NB4 (cell line): ENCODE results near the gene HSPB7.

Source experiments
- POLR2A ChIP-seq: IDR thresholded peaks from 2 replicates; pipeline ENCODE4 v1.6.1; 2011; ENCODE audit warnings: mild to moderate bottlenecking; ENCODE audit not compliant: insufficient read length; ENCODE audit errors: extremely low read depth
- TF ChIP-seq, protein P1 (sequence below): IDR thresholded peaks from one replicate; pipeline ENCODE4 v1.5.1; 2012; ENCODE audit warnings: low read depth, low read length
- TF ChIP-seq, protein P2 (sequence below): IDR thresholded peaks from 2 replicates; pipeline ENCODE4 v1.6.1; 2011; ENCODE audit warnings: low read depth, low read length

DNA sequence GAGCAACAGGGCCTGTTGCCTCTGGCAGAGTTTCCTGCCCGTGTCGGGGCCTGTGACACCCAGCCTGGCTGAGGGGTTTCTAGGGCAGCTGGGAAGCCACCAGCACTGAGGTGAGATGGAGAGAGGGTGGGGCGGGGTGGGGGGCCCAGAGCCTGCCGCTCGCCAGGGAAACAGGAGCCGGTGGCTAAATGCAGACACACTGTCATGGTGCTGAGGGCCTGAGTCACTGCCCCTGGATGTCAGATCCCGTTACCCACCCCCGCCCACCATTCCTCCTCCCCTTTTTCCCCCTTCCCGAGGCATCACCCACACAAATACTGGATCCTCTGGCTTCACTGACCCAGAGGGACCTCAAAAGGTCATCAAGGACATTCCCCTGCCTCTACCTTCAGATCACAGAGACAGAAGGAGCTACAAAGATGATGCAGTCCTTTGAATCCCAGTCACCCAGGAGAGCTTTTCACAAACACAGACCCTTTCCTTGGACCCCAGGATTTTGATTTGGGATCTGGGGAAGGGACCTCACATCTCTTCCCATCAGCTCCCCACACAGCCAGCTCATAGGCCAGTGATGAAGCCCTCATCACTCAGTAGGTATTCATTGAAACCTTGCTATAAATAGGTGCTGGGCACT is 1.9 kb upstream of the HSPB7 start:
- TF ChIP-seq, protein P1, sequence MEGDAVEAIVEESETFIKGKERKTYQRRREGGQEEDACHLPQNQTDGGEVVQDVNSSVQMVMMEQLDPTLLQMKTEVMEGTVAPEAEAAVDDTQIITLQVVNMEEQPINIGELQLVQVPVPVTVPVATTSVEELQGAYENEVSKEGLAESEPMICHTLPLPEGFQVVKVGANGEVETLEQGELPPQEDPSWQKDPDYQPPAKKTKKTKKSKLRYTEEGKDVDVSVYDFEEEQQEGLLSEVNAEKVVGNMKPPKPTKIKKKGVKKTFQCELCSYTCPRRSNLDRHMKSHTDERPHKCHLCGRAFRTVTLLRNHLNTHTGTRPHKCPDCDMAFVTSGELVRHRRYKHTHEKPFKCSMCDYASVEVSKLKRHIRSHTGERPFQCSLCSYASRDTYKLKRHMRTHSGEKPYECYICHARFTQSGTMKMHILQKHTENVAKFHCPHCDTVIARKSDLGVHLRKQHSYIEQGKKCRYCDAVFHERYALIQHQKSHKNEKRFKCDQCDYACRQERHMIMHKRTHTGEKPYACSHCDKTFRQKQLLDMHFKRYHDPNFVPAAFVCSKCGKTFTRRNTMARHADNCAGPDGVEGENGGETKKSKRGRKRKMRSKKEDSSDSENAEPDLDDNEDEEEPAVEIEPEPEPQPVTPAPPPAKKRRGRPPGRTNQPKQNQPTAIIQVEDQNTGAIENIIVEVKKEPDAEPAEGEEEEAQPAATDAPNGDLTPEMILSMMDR: no peak
- no peak for TF ChIP-seq POLR2A
- TF ChIP-seq, protein P2, sequence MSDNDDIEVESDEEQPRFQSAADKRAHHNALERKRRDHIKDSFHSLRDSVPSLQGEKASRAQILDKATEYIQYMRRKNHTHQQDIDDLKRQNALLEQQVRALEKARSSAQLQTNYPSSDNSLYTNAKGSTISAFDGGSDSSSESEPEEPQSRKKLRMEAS: no peak
